HG03439 (cell line): Measurements from ENCODE around the gene IL17RC.
"Not testable (repeated sequence)": the region's sequence is repeated elsewhere in the genome, so short reads cannot be mapped to it uniquely, and the experiment has no call there.

ENCODE experiments used
- ATAC-seq: cut with Tn5 transposase; IDR thresholded peaks from one replicate; pipeline ENCODE4 v1.9.1; 2021; ENCODE audit warnings: mild to moderate bottlenecking, moderate library complexity; ENCODE audit not compliant: unreplicated experiment

The IL17RC gene

DNA sequence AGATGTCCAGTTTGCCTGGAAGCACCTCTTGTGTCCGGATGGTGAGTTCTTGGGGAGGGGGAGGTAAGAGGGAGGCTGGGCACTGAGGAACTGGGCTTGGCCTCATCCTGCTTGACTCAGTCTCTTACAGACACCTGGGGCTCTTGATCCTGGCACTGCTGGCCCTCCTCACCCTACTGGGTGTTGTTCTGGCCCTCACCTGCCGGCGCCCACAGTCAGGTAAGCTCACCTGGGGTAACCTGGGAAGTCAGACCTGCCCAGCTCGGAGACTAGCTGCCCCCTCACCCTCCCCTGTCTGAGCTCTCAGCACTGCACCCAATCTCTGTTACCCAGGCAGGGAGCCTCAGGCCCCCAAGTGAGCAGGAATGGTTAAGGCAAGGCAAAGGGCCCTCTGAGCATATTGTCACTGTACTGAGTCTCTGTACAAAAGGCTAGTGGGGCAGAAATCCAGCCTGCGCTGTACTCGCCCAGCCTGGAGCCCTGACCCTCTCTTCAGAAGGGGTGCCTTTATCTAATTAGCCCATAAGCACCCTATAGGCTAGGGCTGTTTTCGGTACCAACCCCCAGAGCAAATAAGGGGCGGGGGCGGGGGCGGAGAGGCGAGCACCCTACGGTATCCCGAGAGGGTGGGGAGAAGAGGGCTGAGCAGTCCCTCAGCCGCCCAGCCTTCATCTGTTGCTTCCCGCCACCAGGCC lies 2.2 kb upstream of the IL17RC start:
- no peak for ATAC-seq

DNA sequence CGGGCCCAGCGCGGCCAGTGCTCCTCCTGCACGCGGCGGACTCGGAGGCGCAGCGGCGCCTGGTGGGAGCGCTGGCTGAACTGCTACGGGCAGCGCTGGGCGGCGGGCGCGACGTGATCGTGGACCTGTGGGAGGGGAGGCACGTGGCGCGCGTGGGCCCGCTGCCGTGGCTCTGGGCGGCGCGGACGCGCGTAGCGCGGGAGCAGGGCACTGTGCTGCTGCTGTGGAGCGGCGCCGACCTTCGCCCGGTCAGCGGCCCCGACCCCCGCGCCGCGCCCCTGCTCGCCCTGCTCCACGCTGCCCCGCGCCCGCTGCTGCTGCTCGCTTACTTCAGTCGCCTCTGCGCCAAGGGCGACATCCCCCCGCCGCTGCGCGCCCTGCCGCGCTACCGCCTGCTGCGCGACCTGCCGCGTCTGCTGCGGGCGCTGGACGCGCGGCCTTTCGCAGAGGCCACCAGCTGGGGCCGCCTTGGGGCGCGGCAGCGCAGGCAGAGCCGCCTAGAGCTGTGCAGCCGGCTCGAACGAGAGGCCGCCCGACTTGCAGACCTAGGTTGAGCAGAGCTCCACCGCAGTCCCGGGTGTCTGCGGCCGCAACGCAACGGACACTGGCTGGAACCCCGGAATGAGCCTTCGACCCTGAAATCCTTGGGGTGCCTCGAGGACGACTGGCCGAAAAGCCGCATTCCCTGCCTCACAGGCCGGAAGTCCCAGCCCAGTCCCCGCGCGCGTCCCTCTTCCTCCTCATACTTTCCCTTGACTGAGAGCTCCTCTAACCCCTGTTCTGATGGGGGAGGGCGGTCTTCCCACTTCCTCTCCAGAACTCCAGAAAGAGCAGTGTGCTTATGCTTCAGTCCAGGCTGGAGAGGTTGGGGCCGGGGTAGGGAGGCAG lies 1.4 kb upstream of the IL17RC start:
- ATAC-seq, result no peak

DNA sequence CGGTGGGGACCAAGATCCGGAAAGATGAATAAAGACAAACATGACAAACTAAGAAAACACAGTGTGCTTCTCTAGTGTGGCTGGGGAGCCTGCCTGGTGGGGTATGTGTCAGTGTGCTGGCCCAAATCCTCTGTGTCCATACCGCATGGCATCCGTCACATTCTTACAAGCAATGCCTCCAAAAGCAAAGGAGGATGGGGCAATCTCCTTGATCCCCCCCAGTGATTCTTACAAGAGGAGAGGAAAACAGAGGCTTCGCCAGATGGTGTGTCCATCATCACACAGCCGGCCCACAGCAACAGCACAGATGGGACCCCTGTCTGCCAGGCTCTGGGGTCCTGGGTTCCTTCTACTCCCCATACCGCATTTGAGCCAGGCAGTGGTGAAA lies 558 bp upstream of the IL17RC start:
- ATAC-seq, result no peak

DNA sequence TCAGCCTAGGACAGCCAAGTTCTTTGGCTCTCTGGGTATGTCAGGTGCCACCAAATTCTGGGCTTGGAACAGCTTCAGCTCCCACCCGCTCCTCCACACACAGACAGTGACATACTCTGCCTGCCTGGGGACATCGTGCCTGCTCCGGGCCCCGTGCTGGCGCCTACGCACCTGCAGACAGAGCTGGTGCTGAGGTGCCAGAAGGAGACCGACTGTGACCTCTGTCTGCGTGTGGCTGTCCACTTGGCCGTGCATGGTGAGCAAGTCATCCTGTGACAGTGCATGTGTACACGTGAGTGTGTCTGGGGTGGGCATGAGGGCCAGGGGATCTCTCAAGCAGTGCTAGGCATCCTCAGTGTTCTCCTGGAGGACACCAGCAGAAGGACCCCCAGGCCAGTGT lies 922 bp downstream of the IL17RC start:
- ATAC-seq, result no peak

DNA sequence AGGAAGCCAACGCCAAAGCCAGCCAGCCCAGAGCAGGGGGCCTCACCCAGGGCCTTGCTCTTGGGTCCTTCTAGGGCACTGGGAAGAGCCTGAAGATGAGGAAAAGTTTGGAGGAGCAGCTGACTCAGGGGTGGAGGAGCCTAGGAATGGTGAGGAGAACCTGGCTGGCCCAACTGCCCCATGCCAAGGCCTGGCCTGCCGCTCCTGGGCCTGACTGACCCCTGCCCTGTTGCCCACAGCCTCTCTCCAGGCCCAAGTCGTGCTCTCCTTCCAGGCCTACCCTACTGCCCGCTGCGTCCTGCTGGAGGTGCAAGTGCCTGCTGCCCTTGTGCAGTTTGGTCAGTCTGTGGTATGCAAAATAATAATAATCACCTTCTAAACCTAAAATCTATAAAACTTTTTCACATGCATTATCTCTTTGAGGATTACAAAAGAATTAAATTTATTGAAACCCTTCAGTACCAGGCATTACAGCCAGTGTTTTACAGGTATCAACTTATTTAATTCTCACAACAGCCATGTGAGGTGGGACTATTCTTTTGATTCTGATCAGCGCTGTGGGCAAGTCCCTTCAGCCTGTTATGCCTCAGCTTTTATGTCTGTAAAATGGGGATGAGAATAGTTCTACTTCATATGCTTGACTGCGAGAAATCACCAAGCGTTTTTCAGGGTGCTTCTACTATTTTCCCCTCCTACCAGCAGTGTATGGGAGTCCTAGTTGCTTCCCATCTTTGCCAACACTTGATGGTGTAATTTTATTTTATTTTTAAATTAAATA lies 1.6 kb downstream of the IL17RC start:
- ATAC-seq, result no peak

DNA sequence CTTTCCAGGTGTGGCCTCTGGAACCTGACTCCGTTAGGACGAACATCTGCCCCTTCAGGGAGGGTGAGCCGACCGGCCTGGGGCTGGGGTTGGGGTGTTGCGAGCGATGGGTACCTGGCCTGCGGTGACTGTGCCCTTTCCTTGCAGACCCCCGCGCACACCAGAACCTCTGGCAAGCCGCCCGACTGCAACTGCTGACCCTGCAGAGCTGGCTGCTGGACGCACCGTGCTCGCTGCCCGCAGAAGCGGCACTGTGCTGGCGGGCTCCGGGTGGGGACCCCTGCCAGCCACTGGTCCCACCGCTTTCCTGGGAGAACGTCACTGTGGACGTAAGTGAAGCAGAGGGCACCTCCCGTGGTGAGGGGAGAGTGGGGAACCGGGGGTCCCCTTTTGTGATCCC lies 11.3 kb downstream of the IL17RC start:
- ATAC-seq, result no peak

DNA sequence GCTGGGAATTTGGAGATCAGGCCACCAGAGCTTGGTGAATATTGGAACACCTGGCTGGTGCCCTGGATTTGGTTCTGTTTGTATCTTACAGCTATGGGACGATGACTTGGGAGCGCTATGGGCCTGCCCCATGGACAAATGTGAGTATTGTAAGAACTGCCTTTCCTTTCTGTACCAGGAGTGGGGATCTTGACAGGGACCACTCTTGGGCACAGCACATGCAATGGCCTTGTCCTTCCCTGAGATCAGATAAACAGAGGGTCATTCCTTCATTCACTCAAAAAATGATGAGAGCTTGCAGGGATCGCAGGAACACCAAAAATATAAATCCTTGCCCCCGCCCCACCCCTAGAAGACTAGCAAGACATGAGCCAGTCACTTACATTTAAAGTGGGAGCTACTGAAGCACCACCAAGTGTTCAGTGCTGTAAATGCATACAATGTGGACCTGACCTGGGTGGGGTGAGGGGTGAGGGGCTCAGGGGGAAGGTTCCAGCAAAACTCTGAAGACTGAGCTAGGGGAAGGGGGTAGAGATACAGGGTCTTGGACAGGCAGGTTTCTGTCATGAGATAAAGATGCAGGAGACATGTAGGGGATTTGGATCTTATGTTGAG lies 14.0 kb downstream of the IL17RC start:
- no peak for ATAC-seq

DNA sequence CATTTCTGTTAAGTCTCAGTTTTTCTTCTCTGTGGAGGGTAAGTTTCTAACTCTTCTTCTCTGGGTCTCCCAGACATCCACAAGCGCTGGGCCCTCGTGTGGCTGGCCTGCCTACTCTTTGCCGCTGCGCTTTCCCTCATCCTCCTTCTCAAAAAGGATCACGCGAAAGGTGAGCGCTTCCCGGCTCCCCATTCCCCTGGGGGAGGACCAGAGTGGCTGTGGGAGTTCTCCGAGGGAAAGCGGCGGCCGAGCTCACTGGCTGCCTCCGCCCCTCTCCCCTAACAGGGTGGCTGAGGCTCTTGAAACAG lies 15.6 kb downstream of the IL17RC start:
- ATAC-seq, result no peak

DNA sequence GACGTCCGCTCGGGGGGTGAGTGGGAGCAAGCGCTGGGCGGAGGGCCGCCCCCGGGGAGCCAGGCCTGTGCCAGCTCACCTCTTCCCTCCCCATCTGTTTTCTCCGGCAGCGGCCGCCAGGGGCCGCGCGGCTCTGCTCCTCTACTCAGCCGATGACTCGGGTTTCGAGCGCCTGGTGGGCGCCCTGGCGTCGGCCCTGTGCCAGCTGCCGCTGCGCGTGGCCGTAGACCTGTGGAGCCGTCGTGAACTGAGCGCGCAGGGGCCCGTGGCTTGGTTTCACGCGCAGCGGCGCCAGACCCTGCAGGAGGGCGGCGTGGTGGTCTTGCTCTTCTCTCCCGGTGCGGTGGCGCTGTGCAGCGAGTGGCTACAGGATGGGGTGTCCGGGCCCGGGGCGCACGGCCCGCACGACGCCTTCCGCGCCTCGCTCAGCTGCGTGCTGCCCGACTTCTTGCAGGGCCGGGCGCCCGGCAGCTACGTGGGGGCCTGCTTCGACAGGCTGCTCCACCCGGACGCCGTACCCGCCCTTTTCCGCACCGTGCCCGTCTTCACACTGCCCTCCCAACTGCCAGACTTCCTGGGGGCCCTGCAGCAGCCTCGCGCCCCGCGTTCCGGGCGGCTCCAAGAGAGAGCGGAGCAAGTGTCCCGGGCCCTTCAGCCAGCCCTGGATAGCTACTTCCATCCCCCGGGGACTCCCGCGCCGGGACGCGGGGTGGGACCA lies 16.1 kb downstream of the IL17RC start:
- peak; percentile 56 for ATAC-seq

DNA sequence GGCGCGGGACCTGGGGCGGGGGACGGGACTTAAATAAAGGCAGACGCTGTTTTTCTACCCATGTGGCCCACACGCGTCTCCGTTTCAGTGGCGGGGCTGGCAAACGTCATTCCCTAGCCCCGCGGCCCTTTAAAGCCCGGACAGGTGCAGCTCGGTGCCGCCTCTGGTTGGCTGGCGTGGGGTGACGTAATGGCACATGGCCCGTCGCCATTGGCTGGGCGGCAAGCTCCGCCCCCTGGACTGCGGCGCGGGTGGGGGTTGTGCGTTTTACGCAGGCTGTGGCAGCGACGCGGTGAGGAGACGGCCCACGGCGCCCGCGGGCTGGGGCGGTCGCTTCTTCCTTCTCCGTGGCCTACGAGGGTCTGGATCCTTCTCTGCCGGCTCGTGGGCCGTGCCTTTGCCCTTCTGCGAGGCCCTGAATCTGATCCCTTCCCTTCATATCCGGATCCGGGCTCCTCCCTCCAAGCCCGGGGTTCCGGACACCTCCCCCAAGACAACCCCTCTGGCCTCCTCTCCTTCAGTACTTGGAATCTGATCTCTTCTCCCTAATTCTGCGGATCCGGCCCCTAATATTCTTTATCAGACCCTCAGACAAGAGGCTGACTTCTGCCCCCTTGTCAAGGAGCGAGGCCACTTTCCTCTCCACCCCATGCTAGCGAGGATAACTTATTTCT lies 16.8 kb downstream of the IL17RC start, which contains the start of gene CRELD1:
Gene CRELD1, plus strand, starts transcription at position 274 of the 674 bp plus-strand sequence. CDS start 605 bp downstream, outside the sequence.
- ATAC-seq, result peak; percentile 88

DNA sequence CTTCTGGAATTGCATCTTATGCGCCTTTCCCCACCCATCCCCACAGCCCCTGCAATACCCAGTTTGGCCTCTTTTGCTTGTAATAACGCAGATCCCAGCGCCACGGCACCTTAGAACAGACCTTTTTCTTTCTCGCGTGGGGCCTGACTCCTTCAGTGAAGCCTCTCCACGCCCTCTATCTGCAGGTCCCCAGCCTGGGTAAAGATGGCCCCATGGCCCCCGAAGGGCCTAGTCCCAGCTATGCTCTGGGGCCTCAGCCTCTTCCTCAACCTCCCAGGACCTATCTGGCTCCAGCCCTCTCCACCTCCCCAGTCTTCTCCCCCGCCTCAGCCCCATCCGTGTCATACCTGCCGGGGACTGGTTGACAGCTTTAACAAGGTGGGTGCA lies 17.3 kb downstream of the IL17RC start:
- ATAC-seq, result no peak

DNA sequence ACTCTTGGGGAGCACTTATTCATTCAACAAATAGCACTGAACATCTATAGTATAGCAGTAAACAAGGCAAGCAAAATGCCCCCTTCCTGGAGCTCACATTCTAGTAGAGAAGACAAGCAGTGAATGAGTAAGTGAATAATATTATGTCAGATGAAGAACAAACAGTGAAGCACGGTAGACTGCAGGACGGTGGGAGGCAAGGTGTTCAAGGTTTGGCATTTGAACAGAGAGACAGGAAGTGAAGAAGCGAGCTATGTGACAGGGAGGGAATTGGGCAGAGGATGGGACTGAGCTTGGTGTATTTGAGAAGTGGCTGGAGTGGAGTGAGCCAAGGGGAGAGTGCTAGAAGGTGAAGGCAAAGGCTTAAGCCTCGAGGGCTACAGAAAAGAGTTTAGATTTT lies 18.1 kb downstream of the IL17RC start:
- ATAC-seq, result no peak

DNA sequence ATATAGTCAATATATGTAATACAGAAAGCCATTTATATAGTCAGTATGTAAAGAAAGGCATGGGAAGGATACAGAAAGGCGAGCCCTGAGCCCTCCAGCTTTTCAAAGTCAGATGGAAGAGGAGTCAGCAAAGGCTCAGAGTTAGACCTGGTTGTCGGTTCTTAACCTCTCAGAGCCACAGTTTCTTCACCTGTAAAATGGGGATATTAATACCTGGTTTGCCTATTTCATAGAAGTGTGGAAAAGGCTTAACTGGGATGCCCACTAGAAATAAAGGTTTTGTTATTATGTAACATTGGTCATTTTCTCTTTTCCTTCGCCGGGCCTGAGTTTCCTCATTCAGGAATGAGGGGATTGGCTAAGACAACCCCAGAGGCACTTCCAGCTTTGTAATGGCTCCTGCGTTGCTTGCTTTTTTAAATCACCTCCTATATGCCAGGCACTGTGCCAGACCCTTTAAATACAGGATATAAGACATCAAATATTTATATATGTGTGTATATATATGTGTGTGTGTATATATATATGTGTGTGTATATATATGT lies 19.1 kb downstream of the IL17RC start:
- ATAC-seq, result no peak

DNA sequence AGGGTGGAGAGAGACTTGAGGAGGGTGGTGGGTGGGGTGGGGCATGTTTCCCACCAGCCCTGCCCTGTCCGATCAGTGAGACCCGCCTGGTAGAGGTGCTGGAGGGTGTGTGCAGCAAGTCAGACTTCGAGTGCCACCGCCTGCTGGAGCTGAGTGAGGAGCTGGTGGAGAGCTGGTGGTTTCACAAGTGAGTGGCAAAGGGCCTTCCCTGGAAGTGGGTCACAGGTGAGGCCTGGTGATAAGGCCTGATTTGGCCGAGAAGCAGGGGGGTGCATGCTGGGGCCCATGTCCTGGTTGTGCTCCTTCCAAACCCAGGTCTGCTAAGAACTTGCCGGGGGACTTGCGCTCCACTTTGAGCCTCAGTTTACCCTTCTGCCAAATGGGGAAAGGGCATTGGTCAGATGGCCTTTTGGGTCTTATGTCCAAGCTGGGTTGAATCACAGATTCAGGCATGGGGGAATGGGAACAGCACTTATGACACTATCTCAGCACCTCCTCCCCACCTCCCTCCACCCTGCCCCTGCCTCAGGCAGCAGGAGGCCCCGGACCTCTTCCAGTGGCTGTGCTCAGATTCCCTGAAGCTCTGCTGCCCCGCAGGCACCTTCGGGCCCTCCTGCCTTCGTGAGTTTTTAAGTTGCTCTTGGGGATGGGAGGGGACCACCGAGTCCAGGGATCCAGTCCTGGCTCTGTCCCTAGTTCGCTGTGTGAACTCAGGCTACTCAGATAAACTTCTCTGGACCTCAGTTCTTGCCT lies 20.8 kb downstream of the IL17RC start:
- no peak for ATAC-seq

DNA sequence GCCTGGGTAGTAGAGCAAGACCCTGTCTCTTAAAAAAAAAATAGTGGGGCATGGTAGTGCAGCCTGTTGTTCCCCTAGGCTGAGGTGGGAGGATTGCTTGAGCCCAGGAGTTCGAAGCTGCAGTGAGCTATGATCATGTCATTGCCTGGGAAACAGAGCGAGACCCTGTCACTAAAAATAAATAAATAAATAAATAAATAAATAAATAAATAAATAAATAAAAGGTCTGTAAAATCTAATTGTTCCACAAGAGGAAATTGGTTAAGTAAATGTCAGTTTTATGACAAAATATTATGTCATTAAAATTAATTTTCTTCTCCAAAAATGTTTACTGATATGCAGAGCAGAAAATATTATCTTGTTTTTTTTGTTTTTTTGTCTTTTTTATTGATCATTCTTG lies 22.1 kb downstream of the IL17RC start:
- no peak for ATAC-seq

DNA sequence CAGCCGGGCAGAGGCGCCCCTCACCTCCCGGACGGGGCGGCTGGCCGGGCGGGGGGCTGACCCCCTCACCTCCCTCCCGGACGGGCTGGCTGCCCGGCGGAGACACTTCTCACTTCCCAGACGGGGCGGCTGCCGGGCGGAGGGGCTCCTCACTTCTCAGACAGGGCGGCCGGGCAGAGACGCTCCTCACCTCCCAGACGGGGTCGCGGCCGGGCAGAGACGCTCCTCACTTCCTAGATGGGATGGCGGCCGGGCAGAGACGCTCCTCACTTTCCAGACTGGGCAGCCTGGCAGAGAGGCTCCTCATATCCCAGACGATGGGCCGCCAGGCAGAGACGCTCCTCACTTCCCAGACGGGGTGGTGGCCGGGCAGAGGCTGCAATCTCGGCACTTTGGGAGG lies 23.0 kb downstream of the IL17RC start:
- ATAC-seq, result not testable (repeated sequence)

DNA sequence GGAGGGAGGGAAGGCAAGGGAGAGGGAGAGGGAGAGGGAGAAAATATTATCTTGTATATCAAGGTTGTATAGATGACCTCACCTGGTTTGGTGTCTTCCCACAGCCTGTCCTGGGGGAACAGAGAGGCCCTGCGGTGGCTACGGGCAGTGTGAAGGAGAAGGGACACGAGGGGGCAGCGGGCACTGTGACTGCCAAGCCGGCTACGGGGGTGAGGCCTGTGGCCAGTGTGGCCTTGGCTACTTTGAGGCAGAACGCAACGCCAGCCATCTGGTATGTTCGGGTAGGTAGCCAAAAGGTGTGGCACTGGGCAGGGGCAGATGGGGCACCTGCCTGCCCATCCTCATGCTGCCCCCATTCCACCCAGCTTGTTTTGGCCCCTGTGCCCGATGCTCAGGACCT lies 23.8 kb downstream of the IL17RC start:
- ATAC-seq, result no peak

DNA sequence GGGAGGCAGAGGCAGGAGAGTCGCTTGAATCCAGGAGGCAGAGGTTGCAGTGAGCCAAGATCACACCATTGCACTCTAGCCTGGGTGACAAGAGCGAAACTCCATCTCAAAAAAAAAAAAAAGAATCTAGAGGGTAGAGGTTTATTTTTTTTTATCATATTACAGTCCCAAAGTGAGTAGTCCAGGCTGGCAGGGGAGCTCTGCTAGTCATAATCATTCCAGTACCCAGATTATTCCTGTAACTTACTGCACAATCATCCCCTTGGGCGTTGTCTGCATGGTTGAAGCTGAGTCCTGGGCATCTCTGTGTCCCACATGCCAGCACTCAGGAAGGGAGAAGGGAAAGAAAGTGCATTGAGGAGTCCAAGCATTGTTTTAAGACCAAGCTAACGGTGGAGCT lies 25.3 kb downstream of the IL17RC start:
- ATAC-seq, result no peak
